GM12878 (cell line): ENCODE data around the gene TSPYL4. TPM values are rescaled to one million over a fixed set of nuclear protein-coding genes. Genes with fewer than 3 reads are reported as not detected.
A peak's percentile ranks its signal among the peaks of the same experiment; 100 is the strongest.

Experiments
- BCL11A ChIP-seq: IDR thresholded peaks from 2 replicates; pipeline ENCODE4 v1.6.1; 2011; ENCODE audit warnings: low read depth, low read length
- BMI1 ChIP-seq: fragments of 450-650 bp; IDR thresholded peaks from 2 replicates; pipeline ENCODE4 v1.6.1; 2016; ENCODE audit warnings: mild to moderate bottlenecking, moderate library complexity, borderline replicate concordance
- CHD1 ChIP-seq: IDR thresholded peaks from 2 replicates; pipeline ENCODE4 v1.6.1; 2012; ENCODE audit warnings: low read depth, low read length, improper control_type of control experiment
- HDAC6 ChIP-seq: fragments of 200-600 bp; sonication (generic); IDR thresholded peaks from one replicate; pipeline ENCODE4 v1.8.0; 2017; ENCODE audit warnings: antibody characterized with exemption; ENCODE audit not compliant: unreplicated experiment
- KLF5 ChIP-seq: fragments of 450-650 bp; IDR thresholded peaks from 2 replicates; pipeline ENCODE4 v1.6.1; 2014; ENCODE audit warnings: mild to moderate bottlenecking; ENCODE audit not compliant: partially characterized antibody
- MEF2A ChIP-seq: IDR thresholded peaks from 2 replicates; pipeline ENCODE4 v1.6.1; 2011; ENCODE audit warnings: low read depth, mild to moderate bottlenecking, low read length, moderate library complexity; ENCODE audit not compliant: insufficient read depth
- NRF1 ChIP-seq: conservative IDR thresholded peaks from 2 replicates; pipeline ENCODE4 v1.6.1; 2011; ENCODE audit warnings: mild to moderate bottlenecking, low read depth, low read length, improper control_type of control experiment
- PML ChIP-seq: IDR thresholded peaks from 2 replicates; pipeline ENCODE4 v1.6.1; 2012; ENCODE audit warnings: low read length, inconsistent platforms
- POLR2A ChIP-seq: IDR thresholded peaks from 2 replicates; pipeline ENCODE4 v1.6.1; 2011; ENCODE audit warnings: low read depth, mild to moderate bottlenecking, low read length
- POLR2AphosphoS5 ChIP-seq: IDR thresholded peaks from 2 replicates; pipeline ENCODE4 v1.6.1; 2011; ENCODE audit warnings: mild to moderate bottlenecking, low read length, inconsistent platforms
- POU2F2 ChIP-seq: IDR thresholded peaks from 3 replicates; pipeline ENCODE4 v1.6.1; 2011; ENCODE audit warnings: low read depth, mild to moderate bottlenecking, low read length, borderline replicate concordance
- RB1 ChIP-seq: fragments of 450-650 bp; formaldehyde crosslinking; IDR thresholded peaks from 2 replicates; pipeline ENCODE4 v1.6.1; 2017; ENCODE audit warnings: mild to moderate bottlenecking, borderline replicate concordance
- RELA ChIP-seq: fragments of 450-650 bp; IDR thresholded peaks from 2 replicates; pipeline ENCODE4 v1.8.0; 2014; ENCODE audit warnings: borderline replicate concordance; ENCODE audit not compliant: partially characterized antibody
- SMAD1 ChIP-seq: fragments of 450-650 bp; IDR thresholded peaks from 2 replicates; pipeline ENCODE4 v1.6.1; 2018; ENCODE audit warnings: mild to moderate bottlenecking, low read depth; ENCODE audit not compliant: partially characterized antibody
- TARDBP ChIP-seq: IDR thresholded peaks from 2 replicates; pipeline ENCODE4 v1.6.1; 2016; ENCODE audit warnings: borderline replicate concordance
- TCF7 ChIP-seq: IDR thresholded peaks from 2 replicates; pipeline ENCODE4 v1.6.1; 2014; ENCODE audit warnings: antibody characterized with exemption, borderline replicate concordance
- WRNIP1 ChIP-seq: IDR thresholded peaks from 2 replicates; pipeline ENCODE4 v1.6.1; 2011; ENCODE audit warnings: low read depth, low read length, improper control_type of control experiment, borderline replicate concordance
- ZNF217 ChIP-seq: fragments of 450-650 bp; IDR thresholded peaks from 2 replicates; pipeline ENCODE4 v1.6.1; 2017; ENCODE audit warnings: antibody characterized with exemption, mild to moderate bottlenecking
- polyA plus RNA-seq, 11 experiments: library from polyadenylated mRNA; depleted of rRNA in 4 of 11; unstranded in 6 of 11; stranded (reverse) in 5 of 11; fragments of >200 nt; fragmentation: Nextera tagmentation in 4 of 11; fragmentation: Illumina TruSeq in 1 of 11; extraction: Ambion mirVana in 4 of 11; extraction: Trizol in 1 of 11; gene quantifications; 1 replicate in 1 of 11; 2 replicates in 10 of 11; pipeline versions ENCODE4 v1.2.1 to v1.2.3, GENCODE V29; 2011 to 2016; ENCODE audit warnings: inconsistent platforms in 2 of 11, missing spikeins in 2 of 11, low read depth in 1 of 11
- total RNA-seq, 4 experiments: library from RNA; depleted of rRNA in 3 of 4; stranded (reverse); fragments of >200 nt in 3 of 4; fragmentation: Illumina TruSeq in 1 of 4; extraction: Trizol in 1 of 4; gene quantifications; 2 replicates each; pipeline versions ENCODE4 v1.2.1 to v1.2.3, GENCODE V29; 2013 to 2021
- TF ChIP-seq, protein P1 (sequence below): fragments of 450-650 bp; IDR thresholded peaks from 2 replicates; pipeline ENCODE4 v1.6.1; 2017; ENCODE audit warnings: mild to moderate bottlenecking
- TF ChIP-seq, protein P2 (sequence below): IDR thresholded peaks from 2 replicates; pipeline ENCODE4 v1.6.1; 2011; ENCODE audit warnings: borderline replicate concordance, low read depth, mild to moderate bottlenecking, moderate library complexity, low read length; ENCODE audit not compliant: insufficient read depth, poor library complexity, severe bottlenecking
- TF ChIP-seq, protein P3 (sequence below): fragments of 450-650 bp; IDR thresholded peaks from 2 replicates; pipeline ENCODE4 v1.6.1; 2017; ENCODE audit warnings: borderline replicate concordance
- TF ChIP-seq, protein P4 (sequence below): IDR thresholded peaks from 2 replicates; pipeline ENCODE4 v1.6.1; 2012; ENCODE audit warnings: low read depth, low read length, improper control_type of control experiment
- TF ChIP-seq, protein P5 (sequence below): IDR thresholded peaks from 2 replicates; pipeline ENCODE4 v1.6.1; 2011; ENCODE audit warnings: low read depth, mild to moderate bottlenecking, low read length, moderate library complexity, borderline replicate concordance; ENCODE audit errors: extremely low read depth
- TF ChIP-seq, protein P6 (sequence below): IDR thresholded peaks from 2 replicates; pipeline ENCODE4 v1.6.1; 2012; ENCODE audit warnings: low read depth, low read length, improper control_type of control experiment

The TSPYL4 gene
- total and polyA plus RNA-seq, 10 of the 15 experiments (the other 5 are each of a cell fraction or from before 2014, with no cell fraction given): 1.5 to 27.6 (median 20.0) TPM

DNA sequence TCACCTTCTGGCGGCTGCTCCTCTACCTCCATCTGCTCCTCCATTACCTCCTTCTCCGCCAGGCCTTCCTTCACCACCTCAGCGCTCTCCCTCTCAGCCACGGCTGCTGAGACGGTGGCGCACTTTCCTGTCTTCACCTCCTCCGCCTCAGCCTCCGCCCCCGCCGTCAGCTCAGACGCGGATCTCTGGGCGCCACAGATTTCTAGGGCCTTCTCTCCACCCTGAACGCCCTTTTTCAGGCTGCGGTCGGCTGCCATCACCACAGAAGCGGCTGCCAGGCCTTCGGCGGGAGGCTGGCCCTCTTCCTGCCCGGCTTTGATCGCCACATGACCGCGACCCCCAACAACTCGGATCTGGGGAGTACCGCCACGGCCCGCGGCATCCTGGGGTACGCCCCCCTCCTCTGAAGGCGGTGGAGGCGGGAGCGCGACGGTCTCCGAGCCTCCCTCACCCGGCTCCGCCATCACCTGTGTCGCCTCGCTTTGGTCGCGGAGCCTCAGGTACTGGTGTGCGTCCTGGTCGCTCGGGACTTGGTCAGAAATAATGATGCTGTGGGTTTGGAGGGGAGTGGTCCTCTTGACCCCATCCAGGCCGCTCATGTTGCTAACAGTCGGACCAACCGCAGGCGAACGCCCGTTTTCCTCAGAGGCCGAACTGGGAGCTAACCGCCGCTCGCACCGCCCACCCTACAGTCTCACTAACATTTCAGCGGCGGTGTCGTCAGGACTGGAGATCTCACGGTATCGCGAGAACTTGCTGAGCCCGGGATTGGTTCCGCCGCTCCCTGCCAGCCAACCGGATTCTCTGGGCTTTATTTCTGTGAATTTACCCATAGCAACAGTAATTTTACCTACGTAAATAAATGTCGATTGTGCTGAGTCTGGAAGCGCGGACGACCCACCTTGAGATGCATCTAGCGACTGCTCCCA is 25.6 kb upstream of the TSPYL4 start, which contains the start of gene TSPYL1 (continued):
- TF ChIP-seq, protein P1, sequence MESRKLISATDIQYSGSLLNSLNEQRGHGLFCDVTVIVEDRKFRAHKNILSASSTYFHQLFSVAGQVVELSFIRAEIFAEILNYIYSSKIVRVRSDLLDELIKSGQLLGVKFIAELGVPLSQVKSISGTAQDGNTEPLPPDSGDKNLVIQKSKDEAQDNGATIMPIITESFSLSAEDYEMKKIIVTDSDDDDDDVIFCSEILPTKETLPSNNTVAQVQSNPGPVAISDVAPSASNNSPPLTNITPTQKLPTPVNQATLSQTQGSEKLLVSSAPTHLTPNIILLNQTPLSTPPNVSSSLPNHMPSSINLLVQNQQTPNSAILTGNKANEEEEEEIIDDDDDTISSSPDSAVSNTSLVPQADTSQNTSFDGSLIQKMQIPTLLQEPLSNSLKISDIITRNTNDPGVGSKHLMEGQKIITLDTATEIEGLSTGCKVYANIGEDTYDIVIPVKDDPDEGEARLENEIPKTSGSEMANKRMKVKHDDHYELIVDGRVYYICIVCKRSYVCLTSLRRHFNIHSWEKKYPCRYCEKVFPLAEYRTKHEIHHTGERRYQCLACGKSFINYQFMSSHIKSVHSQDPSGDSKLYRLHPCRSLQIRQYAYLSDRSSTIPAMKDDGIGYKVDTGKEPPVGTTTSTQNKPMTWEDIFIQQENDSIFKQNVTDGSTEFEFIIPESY: no peak; the same call in 1 of the 2 replicates
- TF ChIP-seq, protein P2, sequence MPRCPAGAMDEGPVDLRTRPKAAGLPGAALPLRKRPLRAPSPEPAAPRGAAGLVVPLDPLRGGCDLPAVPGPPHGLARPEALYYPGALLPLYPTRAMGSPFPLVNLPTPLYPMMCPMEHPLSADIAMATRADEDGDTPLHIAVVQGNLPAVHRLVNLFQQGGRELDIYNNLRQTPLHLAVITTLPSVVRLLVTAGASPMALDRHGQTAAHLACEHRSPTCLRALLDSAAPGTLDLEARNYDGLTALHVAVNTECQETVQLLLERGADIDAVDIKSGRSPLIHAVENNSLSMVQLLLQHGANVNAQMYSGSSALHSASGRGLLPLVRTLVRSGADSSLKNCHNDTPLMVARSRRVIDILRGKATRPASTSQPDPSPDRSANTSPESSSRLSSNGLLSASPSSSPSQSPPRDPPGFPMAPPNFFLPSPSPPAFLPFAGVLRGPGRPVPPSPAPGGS: no peak
- TF ChIP-seq TCF7: no peak
- 0 out of 2 replicates have a peak, but pooled peaks have one; percentile 66 for TF ChIP-seq CHD1
- no peak for TF ChIP-seq ZNF217
- TF ChIP-seq, protein P3, sequence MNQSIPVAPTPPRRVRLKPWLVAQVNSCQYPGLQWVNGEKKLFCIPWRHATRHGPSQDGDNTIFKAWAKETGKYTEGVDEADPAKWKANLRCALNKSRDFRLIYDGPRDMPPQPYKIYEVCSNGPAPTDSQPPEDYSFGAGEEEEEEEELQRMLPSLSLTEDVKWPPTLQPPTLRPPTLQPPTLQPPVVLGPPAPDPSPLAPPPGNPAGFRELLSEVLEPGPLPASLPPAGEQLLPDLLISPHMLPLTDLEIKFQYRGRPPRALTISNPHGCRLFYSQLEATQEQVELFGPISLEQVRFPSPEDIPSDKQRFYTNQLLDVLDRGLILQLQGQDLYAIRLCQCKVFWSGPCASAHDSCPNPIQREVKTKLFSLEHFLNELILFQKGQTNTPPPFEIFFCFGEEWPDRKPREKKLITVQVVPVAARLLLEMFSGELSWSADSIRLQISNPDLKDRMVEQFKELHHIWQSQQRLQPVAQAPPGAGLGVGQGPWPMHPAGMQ: peak; percentile 74
- peak; percentile 82 for TF ChIP-seq POU2F2
- TF ChIP-seq PML: peak; percentile 85
- no peak for TF ChIP-seq HDAC6
- TF ChIP-seq WRNIP1: no peak
- TF ChIP-seq, protein P4, sequence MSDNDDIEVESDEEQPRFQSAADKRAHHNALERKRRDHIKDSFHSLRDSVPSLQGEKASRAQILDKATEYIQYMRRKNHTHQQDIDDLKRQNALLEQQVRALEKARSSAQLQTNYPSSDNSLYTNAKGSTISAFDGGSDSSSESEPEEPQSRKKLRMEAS: 0 out of 2 replicates have a peak, but pooled peaks have one; percentile 24
- TF ChIP-seq POLR2A: peak; percentile 94
- peak; percentile 2 for TF ChIP-seq RELA
- 0 out of 2 replicates have a peak, but pooled peaks have one; percentile 5 for TF ChIP-seq TARDBP
- peak; percentile 47; the same call in 1 of the 2 replicates for TF ChIP-seq RB1
- TF ChIP-seq, protein P5, sequence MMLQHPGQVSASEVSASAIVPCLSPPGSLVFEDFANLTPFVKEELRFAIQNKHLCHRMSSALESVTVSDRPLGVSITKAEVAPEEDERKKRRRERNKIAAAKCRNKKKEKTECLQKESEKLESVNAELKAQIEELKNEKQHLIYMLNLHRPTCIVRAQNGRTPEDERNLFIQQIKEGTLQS: no peak
- TF ChIP-seq NRF1: no peak
- no peak for TF ChIP-seq KLF5
- TF ChIP-seq POLR2AphosphoS5: peak; percentile 91
- no peak for TF ChIP-seq SMAD1
- peak; percentile 79 for TF ChIP-seq MEF2A
- TF ChIP-seq, protein P6, sequence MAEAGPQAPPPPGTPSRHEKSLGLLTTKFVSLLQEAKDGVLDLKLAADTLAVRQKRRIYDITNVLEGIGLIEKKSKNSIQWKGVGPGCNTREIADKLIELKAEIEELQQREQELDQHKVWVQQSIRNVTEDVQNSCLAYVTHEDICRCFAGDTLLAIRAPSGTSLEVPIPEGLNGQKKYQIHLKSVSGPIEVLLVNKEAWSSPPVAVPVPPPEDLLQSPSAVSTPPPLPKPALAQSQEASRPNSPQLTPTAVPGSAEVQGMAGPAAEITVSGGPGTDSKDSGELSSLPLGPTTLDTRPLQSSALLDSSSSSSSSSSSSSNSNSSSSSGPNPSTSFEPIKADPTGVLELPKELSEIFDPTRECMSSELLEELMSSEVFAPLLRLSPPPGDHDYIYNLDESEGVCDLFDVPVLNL: no peak
- peak; percentile 14; the same call in 1 of the 2 replicates for TF ChIP-seq BMI1
- 0 out of 2 replicates have a peak, but pooled peaks have one; percentile 3 for TF ChIP-seq BCL11A
